Body of pancreas (tissue), 4 donors: ENCODE results near the gene DHRS11. TPM values are rescaled to one million over a fixed set of nuclear protein-coding genes. Genes with fewer than 3 reads are reported as not detected.
"Not testable (repeated sequence)": the region's sequence is repeated elsewhere in the genome, so short reads cannot be mapped to it uniquely, and the experiment has no call there.

Source experiments
- ATAC-seq: fragments of 150-250 bp; one replicate; pipeline ENCODE4 v1.9.1; 2016
- DNase-seq, 4 donors: peaks; one replicate each; pipeline ENCODE4 v3.0.0-alpha.2; 2019
- H3K27ac ChIP-seq, 4 donors: fragments of 200-600 bp; sonication (generic); 1 replicate in 3 of 4; 2 replicates in 1 of 4; pipeline versions ENCODE4 v1.5.1 to v1.6.1; 2016 to 2019; ENCODE audit warnings: mild to moderate bottlenecking in 1 of 4, mixed read lengths in 1 of 4, moderate library complexity in 1 of 4
- H3K27me3 ChIP-seq, 2 donors: fragments of 200-600 bp; sonication (generic); one replicate each; pipeline ENCODE4 v1.6.0; 2016; ENCODE audit warnings: mild to moderate bottlenecking in 1 of 2
- H3K36me3 ChIP-seq, 2 donors: fragments of 200-600 bp; sonication (generic); replicated peaks in 1 of 2; 2 replicates each; pipeline ENCODE4 v1.5.1; 2016; ENCODE audit warnings: low read depth in 2 of 2; ENCODE audit not compliant: insufficient read depth in 1 of 2
- H3K4me1 ChIP-seq: fragments of 200-600 bp; sonication (generic); one replicate; pipeline ENCODE4 v1.6.0; 2016
- H3K4me3 ChIP-seq, 2 donors: fragments of 200-600 bp; sonication (generic); 1 replicate in 1 of 2; 2 replicates in 1 of 2; pipeline ENCODE4 v1.5.1; 2016 to 2019
- H3K9me3 ChIP-seq, 3 donors: fragments of 200-600 bp; sonication (generic); 1 replicate in 2 of 3; 2 replicates in 1 of 3; pipeline ENCODE4 v1.5.1; 2016
- POLR2A ChIP-seq, 3 donors: fragments of 450-650 bp; IDR thresholded peaks; one replicate each; pipeline ENCODE4 v1.6.1; 2016; ENCODE audit warnings: antibody characterized with exemption in 3 of 3, mild to moderate bottlenecking in 2 of 3
- WGBS, 2 donors: methylation state at CpG; one replicate each; pipeline ENCODE4 v1.1.5; 2017; 5-methylcytosine and 5-hydroxymethylcytosine counted together
- intact Hi-C: fragments of 100-400 bp; cut with DNase I; formaldehyde crosslinking; loops from one replicate; pipeline ENCODE4 v1.15.1; 2023
- total RNA-seq, 2 donors: library from RNA; depleted of rRNA; stranded (reverse); fragments of >200 nt; gene quantifications; one replicate each; pipeline ENCODE4 v1.1.0, GENCODE V29; 2016
- TF ChIP-seq, protein P1 (sequence below), 7 experiments: fragments of 450-650 bp in 4 of 7; fragments of 200-600 bp in 3 of 7; sonication (generic) in 3 of 7; IDR thresholded peaks; one replicate each; pipeline ENCODE4 v1.5.1; 2016 to 2019; ENCODE audit warnings: antibody characterized with exemption in 7 of 7

Gene DHRS11
- total RNA-seq, 2 donors from 2014 or later: 7.0 to 16.5 TPM

DNA sequence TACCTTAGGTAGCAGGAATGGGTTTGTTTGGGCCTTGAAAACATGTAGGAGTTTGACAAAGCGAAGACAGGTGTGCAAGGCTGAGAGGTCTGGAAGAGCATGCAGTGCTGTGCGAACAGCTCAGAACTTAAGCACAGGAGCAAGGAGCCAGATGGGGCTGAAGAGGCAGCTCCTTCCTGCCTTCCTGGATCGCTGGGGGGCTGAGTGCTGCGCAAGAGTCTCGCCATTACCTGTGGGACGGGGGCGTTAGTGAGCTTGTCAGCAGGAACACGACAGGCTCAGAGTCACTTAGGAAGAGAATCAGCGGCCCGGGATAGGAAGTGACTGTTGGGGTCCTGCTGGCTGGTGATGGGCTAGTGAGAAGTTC lies 9.2 kb downstream of the DHRS11 start:
- H3K36me3 ChIP-seq: no peaks in the 10 kb centered on the region
- peak overlapping the region; percentile 74 to 89 (median 80) for H3K27ac ChIP-seq
- H3K9me3 ChIP-seq: no peaks in the 10 kb centered on the region
- intact Hi-C loops: no loop called here
- no peaks in the 10 kb centered on the region for H3K27me3 ChIP-seq
- H3K4me1 ChIP-seq: peaks cover 29% of the 10 kb centered on the region
- TF ChIP-seq POLR2A (IDR thresholded peaks at IDR 0.05): no peak
- TF ChIP-seq, protein P1, sequence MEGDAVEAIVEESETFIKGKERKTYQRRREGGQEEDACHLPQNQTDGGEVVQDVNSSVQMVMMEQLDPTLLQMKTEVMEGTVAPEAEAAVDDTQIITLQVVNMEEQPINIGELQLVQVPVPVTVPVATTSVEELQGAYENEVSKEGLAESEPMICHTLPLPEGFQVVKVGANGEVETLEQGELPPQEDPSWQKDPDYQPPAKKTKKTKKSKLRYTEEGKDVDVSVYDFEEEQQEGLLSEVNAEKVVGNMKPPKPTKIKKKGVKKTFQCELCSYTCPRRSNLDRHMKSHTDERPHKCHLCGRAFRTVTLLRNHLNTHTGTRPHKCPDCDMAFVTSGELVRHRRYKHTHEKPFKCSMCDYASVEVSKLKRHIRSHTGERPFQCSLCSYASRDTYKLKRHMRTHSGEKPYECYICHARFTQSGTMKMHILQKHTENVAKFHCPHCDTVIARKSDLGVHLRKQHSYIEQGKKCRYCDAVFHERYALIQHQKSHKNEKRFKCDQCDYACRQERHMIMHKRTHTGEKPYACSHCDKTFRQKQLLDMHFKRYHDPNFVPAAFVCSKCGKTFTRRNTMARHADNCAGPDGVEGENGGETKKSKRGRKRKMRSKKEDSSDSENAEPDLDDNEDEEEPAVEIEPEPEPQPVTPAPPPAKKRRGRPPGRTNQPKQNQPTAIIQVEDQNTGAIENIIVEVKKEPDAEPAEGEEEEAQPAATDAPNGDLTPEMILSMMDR (IDR thresholded peaks at IDR 0.05): no peak
- ATAC-seq (peak; percentile 10), DNase-seq (no peak)
- no peak overlapping the region for H3K4me3 ChIP-seq
- 11 to 16% methylated on average over 10 of the region's 10 CpGs for WGBS, 2 donors

DNA sequence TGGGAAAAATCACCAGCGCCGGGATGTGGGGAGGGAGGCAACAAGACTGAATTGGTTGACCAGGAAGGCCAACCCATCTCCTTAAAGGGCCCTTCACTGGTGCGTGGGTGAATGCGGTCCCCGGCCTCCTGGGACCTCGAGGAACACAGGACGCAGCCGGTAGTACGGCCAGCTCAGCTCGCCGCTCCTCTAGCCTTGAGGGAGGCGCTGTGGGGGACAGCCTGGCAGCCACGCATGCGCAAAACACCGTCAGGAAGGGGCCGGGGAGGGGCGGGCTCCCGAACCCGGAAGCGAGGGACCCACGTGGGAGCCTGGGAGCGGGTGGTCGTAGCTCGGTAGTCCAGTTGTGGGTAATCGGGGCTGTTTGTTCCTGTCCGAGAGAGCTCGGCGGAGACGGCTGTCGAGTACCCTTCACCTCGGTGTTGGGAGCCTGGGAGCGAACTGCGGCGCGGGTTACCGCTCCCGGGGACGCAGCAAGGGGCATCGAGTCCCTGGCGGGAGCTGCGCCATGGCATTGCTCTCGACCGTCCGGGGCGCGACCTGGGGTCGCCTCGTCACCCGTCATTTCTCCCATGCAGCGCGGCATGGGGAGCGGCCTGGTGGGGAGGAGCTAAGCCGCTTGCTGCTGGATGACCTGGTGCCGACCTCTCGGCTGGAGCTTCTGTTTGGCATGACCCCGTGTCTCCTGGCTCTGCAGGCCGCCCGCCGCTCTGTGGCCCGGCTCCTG lies 9.8 kb downstream of the DHRS11 start, which contains the start of gene MRM1:
Gene MRM1, plus strand, starts transcription at position 281 of the 727 bp plus-strand sequence. Its CDS starts 228 bp downstream, at position 509.
- H3K4me3 ChIP-seq: peak within 1 kb of the TSS; percentile 95 to 98
- intact Hi-C loops: no loop called here
- DNase-seq (peak; percentile 94 to 96 (median 96)), ATAC-seq (peak; percentile 95)
- no peaks in the 10 kb centered on the region for H3K36me3 ChIP-seq
- H3K9me3 ChIP-seq: no peaks in the 10 kb centered on the region
- H3K27ac ChIP-seq: peak within 1 kb of the TSS; percentile 74 to 89 (median 80)
- WGBS, 2 donors: 0% methylated on average over 5 to 57 of the region's 60 CpGs
- peak; percentile 48 to 86 (median 86) for TF ChIP-seq POLR2A (IDR thresholded peaks at IDR 0.05)
- TF ChIP-seq, protein P1 (IDR thresholded peaks at IDR 0.05): peak in 3 of 7 experiments; percentile 16 to 33 (median 22)
- H3K27me3 ChIP-seq: no peaks in the 10 kb centered on the region
- peaks cover 29% of the 10 kb centered on the region for H3K4me1 ChIP-seq

DNA sequence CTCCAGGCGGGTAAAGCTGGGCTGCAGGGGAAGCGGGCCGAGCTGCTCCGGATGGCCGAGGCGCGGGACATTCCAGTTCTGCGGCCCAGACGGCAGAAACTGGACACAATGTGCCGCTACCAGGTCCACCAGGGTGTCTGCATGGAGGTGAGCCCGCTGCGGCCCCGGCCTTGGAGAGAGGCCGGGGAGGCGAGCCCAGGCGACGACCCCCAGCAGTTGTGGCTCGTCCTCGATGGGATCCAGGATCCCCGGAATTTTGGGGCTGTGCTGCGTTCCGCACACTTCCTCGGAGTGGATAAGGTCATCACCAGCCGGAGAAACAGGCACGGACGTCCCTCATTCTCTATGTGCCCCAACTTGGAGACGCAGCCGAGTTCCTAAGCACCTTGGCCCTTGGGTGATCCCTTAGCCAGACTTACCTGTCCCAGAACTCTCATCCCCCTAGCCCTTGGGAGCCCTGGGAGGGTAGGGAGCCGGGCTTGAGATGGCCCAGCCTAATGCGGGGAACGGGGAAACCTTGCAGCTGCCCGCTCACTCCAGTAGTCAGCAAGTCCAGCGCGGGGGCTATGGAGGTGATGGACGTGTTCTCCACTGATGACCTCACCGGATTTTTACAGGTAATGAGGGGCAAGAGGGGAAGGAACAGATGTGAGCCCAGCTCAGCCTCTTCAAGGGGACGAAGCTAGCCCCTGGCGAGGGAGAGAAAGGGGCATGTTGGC lies 10.5 kb downstream of the DHRS11 start:
- intact Hi-C loops: no loop called here
- 1 to 20% methylated on average over 4 to 34 of the region's 38 CpGs for WGBS, 2 donors
- peak; percentile 4 for ATAC-seq
- Histone ChIP-seq H3K27ac (peak overlapping the region; percentile 74 to 89 (median 80)), H3K4me1 (peaks cover 29% of the 10 kb centered on the region), H3K4me3 (peak overlapping the region; percentile 95 to 98), H3K27me3 (no peaks in the 10 kb centered on the region), H3K36me3 (no peaks in the 10 kb centered on the region), H3K9me3 (no peaks in the 10 kb centered on the region)
- peak in 2 of 4 donors; percentile 16 to 36 for DNase-seq
- TF ChIP-seq POLR2A (IDR thresholded peaks at IDR 0.05): no peak
- TF ChIP-seq, protein P1 (IDR thresholded peaks at IDR 0.05): no peak

DNA sequence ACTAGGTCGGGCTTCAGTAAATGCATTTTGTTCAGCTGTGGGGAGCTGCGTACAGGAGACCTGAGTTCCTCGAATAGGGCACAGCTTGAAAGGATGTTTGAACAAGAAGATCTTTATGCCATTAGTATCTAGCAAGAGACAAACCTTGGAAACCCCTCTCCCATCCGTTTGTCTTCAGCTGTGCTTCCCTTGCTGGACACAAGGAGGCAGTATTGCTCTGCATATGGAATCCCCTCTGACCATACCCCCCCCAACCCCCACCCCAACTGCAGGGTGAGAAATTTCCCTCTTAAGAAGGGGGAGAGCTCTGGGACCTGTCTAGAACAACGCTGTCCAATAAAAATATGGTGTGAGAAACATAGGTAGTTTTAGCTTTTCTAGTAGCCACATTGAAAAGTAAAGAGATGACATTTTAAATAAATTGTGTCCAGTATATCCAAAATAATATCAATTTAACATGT lies 11.3 kb downstream of the DHRS11 start:
- DNase-seq (peak; percentile 56 to 74 (median 62)), ATAC-seq (no peak)
- H3K36me3 ChIP-seq: no peaks in the 10 kb centered on the region
- H3K4me3 ChIP-seq: peak overlapping the region; percentile 95 to 98
- 11 to 25% methylated on average over 5 of the region's 5 CpGs for WGBS, 2 donors
- H3K4me1 ChIP-seq: peaks cover 29% of the 10 kb centered on the region
- no peaks in the 10 kb centered on the region for H3K9me3 ChIP-seq
- intact Hi-C loops: no loop called here
- TF ChIP-seq, protein P1 (IDR thresholded peaks at IDR 0.05): peak; percentile 47 to 71 (median 54)
- TF ChIP-seq POLR2A (IDR thresholded peaks at IDR 0.05): no peak
- H3K27ac ChIP-seq: no peak overlapping the region
- no peaks in the 10 kb centered on the region for H3K27me3 ChIP-seq

DNA sequence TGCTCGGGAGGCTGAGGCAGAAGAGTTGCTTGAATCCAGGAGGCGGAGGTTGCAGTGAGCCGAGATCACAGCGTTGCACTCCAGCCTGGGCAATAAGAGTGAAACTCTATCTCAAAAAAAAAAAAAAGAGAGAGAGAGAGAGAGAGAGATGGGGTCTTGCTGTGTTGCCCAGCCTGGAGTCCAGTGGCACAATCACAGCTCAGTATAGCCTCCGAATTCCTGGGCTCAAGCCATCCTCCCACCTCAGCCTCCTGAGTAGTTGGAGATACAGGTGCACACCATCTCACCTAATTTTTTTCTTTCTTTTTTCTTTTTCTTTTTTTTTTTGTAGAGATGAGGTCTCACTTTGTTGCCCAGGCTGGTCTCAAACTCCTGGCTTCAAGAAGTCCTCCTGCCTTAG lies 13.3 kb downstream of the DHRS11 start:
- H3K9me3 ChIP-seq, DNase-seq, ATAC-seq, H3K4me3 ChIP-seq, intact Hi-C loops, H3K27ac ChIP-seq, H3K27me3 ChIP-seq, H3K36me3 ChIP-seq: not testable (repeated sequence)
- peaks cover 29% of the 10 kb centered on the region for H3K4me1 ChIP-seq
- 93 to 99% methylated on average over 5 of the region's 5 CpGs for WGBS, 2 donors
